Measurements from ENCODE around the gene SLC46A1. TPM values are rescaled to one million over a fixed set of nuclear protein-coding genes. Genes with fewer than 3 reads are reported as not detected.
A peak's percentile ranks its signal among the peaks of the same experiment; 100 is the strongest.

SLC46A1 gene
- polyA plus RNA-seq, 1 donor: 7.0 TPM

DNA sequence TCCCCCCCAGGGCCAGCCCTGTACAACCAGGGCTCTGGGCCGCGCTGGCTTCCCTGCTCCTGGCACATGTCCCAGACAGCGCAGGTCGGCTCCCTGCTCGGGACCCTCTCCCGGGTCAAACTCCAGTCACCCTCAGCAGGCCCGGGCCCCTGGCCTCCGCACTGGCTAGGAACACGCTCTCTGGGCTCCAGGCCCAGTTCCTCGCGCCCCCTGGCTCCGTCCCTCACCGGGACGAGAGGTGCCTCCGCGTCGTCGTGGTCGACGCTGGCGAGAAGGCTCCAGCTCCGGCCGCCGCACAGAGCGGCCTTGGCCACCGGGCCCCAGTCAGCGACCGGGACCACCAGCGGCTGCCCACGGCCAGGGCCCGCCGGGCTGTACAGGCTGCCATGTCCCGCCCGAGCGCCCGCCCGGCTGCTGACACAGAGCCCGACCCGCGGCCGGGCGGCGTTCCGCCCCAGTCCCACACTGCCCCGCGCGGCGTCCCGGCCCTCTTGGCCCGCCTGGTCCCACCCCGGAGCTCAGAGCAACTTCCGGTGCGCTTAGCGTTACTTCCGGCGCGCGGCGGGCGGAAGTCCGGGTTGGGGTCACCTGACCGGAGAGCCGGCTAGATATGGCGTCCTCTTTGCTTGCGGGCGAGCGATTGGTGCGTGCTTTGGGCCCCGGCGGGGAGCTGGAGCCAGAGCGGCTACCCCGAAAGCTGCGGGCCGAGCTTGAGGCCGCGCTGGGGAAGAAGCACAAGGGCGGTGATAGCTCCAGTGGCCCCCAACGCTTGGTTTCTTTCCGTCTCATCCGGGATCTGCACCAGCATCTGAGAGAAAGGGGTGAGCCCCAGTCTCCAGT lies 48.7 kb downstream of the SLC46A1 start, which contains the start of gene POLDIP2:
Gene POLDIP2 (minus strand): TSS at position 467 of the 840 bp plus-strand sequence. CDS start 79 bp downstream, at position 388.
- peak; percentile 83 for DNase-seq (ENCODE audit: low read depth)

DNA sequence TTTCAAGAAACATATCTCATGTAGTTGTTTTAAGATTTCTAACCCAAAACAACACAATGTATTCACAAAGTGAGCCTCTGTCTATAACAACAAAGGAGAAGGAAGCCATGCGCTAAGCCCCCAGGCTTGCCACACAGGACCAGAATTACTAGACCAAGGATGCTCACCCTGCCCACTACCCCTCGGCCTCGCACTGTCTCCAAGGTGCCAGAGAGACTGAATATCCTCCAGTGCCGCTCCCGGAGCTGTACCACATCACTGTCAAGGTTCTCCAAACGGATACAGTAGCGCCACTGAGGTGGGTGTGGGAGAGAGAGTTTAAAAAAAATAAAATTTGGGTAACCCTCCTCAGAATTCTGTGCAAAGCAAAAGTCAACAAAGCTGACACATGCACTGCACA lies 55.7 kb downstream of the SLC46A1 start:
- no peak for DNase-seq (ENCODE audit: low read depth)

DNA sequence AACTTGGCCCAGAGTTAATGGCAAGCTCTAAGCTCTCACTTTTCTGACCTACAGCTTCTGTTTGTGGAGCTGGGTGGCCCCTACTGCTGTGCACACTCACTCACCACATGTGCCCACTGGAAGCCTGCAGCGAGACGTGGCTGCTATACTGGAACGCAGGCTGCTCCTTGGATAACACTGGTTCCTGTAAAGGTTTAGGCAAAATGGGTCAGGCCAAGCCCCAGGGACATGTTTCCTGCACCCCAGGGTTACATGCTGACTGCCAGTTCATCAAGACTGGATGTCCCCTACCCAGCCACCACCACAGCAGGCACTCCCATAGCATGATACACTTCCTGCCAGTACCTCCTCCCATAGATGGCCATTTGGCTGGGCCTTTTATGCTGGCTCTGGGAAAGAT lies 57.0 kb downstream of the SLC46A1 start:
- no peak for DNase-seq (ENCODE audit: low read depth)

DNA sequence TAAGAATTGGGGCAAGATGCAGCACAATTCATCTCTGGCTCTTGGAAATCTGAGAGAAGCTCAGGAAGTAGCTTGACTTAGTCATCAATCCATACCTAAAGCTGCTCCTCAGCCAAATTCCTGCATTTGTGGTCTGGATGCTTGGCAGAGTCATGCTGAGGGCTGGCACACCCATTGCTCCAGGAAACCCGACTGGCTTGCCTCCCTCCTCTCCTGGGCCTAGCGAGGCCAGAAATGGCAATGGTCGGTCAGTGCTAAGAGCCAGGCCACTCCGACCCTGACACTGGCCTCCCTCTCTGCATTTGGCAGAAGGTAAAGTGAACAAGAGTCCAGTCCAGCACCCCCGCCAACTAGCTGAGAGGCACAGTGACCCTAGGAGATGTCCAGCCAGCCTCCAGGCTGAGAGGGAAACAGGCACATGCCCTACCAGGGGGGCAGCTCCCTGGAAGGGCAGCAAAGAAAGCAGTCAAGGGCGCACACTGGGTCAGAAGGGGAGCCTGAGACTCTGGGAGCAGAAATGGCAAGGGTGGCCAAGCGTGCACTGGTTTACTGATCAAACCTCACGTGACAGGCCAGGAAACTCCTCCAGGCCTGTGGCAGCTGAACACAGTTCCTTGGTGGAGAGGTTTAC lies 58.6 kb downstream of the SLC46A1 start:
- no peak for DNase-seq (ENCODE audit: low read depth)

DNA sequence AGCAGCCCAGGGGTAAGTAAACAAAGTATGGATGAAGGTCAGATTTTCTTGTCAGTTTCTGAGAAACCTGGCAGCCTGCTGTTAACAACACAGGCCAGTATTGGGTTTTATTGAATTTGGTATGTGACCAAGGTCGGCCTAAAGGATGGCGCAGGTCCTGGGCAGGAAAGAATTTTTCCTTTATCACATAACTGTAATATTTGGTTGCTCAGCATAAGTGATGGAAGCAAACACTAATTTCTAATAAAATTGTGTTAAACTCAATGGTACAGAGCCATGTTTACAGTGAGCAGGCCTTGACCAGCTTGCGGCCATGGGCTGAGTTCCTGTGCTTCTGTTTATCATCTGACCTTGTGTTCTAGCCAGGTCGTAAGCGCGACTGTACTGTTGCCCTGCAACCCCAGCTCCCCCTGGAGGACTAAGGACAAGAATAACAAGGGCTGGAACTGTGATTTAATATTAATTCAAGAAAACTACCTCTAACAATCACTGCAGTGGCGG lies 59.2 kb downstream of the SLC46A1 start:
- DNase-seq (ENCODE audit: low read depth): no peak

DNA sequence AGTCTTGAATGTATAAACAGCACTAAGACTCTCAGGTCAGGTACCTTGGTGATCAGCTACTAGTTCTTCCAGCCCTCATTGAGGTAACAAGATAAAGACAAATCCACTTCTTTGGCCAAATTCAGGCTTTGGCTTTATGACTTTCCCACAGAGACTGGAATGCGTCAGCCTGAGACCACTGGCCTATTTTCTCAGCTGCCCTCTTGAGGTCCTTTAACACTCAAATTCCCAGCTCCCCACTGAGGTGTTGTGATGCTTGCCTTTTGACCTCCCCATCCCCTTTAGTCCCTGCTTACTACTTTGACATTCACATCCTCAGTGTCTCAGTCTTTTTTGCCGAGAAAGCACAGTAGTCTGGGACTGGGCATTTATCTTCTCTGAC lies 59.8 kb downstream of the SLC46A1 start:
- DNase-seq (ENCODE audit: low read depth): no peak

DNA sequence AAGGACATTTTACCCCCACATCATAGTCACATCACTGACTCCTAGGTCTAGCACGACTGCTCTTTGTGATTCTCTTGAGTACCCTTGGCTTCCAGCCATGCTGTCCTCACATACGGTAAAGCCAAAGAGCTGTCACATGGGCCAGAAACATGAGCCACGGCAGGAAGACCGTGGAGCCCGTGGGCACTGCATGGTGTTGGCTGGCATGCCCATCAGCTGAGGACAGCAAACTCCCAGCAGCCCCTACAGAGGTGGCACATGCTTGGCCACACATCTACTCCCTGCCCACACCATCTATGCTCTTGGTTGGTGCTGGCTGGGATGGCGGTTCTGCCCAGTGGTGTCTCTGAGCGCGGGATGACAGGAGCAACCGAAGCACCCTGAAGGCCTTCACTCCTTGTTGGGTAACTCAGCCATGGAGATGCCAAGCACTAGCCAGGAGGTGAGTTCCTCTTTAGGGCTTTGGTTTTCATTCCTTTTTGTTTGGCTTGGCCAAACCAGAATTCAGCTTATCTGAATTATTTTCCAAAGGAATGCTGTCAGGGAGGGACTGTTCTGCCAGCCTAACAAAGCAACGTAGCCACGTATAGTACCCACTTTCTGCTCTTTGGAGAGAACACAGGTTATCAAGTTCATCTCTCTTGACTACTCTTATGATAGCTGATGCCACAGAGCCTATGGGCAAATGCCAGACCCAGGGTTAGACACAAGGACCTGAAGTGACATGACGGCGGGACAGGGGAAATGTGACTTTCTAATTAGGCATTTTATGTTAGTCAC lies 60.4 kb downstream of the SLC46A1 start:
- DNase-seq (ENCODE audit: low read depth): no peak

Other genes with a start within 250 kb of the SLC46A1 start
- gene TMEM97, start 87.0 kb downstream of the SLC46A1 start, polyA plus RNA-seq (ENCODE audit: insufficient read length): 17.7 TPM
- 30.9 TPM for gene IFT20, start 70.7 kb downstream of the SLC46A1 start, polyA plus RNA-seq (ENCODE audit: insufficient read length)
- gene TNFAIP1, start 70.5 kb downstream of the SLC46A1 start, polyA plus RNA-seq (ENCODE audit: insufficient read length): 29.1 TPM
- 61.3 TPM for gene POLDIP2, start 48.7 kb downstream of the SLC46A1 start, polyA plus RNA-seq (ENCODE audit: insufficient read length)
- not detected for gene SEBOX, start 41.0 kb downstream of the SLC46A1 start, polyA plus RNA-seq (ENCODE audit: insufficient read length)
- gene VTN, start 35.9 kb downstream of the SLC46A1 start, polyA plus RNA-seq (ENCODE audit: insufficient read length): 0.32 TPM
- gene SARM1, start 34.5 kb downstream of the SLC46A1 start, polyA plus RNA-seq (ENCODE audit: insufficient read length): 5.3 TPM
- gene SLC13A2, start 67.4 kb upstream of the SLC46A1 start, polyA plus RNA-seq (ENCODE audit: insufficient read length): not detected
- not detected for gene FOXN1, start 100.1 kb upstream of the SLC46A1 start, polyA plus RNA-seq (ENCODE audit: insufficient read length)
- 10.7 TPM for gene UNC119, start 146.4 kb upstream of the SLC46A1 start, polyA plus RNA-seq (ENCODE audit: insufficient read length)
- 44.4 TPM for gene PIGS, start 165.3 kb upstream of the SLC46A1 start, polyA plus RNA-seq (ENCODE audit: insufficient read length)
- gene ALDOC, start 170.7 kb upstream of the SLC46A1 start, polyA plus RNA-seq (ENCODE audit: insufficient read length): 1.4 TPM
- 18.5 TPM for gene SPAG5, start 192.8 kb upstream of the SLC46A1 start, polyA plus RNA-seq (ENCODE audit: insufficient read length)
- gene RSKR, start 208.0 kb upstream of the SLC46A1 start, polyA plus RNA-seq (ENCODE audit: insufficient read length): 17.3 TPM
- gene BLTP2, start 238.9 kb upstream of the SLC46A1 start, polyA plus RNA-seq (ENCODE audit: insufficient read length): 50.6 TPM